GM23338 (cell line): ENCODE data around the gene TYW5.
"Not testable (repeated sequence)": the region's sequence is repeated elsewhere in the genome, so short reads cannot be mapped to it uniquely, and the experiment has no call there.

Experiments
- CREB1 ChIP-seq: fragments of 250-450 bp; sonication (Bioruptor Pico); IDR thresholded peaks from 2 replicates; pipeline ENCODE4 v1.5.0; 2020; ENCODE audit warnings: low read depth, mild to moderate bottlenecking, moderate library complexity
- CTCF ChIP-seq, 2 experiments: fragments of 200-600 bp in 1 of 2; sonication (generic) in 1 of 2; conservative IDR thresholded peaks; 2 replicates each; pipeline versions ENCODE4 v1.5.1 to v1.6.1; 2016 to 2017; ENCODE audit warnings: antibody characterized with exemption in 2 of 2, low read depth in 2 of 2, mild to moderate bottlenecking in 2 of 2, moderate library complexity in 1 of 2
- ETS1 ChIP-seq: IDR thresholded peaks from 2 replicates; pipeline ENCODE4 v1.6.1; 2016; ENCODE audit warnings: antibody characterized with exemption
- EZH2 ChIP-seq: fragments of 200-600 bp; sonication (generic); IDR thresholded peaks from one replicate; pipeline ENCODE4 v1.8.0; 2017; ENCODE audit warnings: antibody characterized with exemption, mild to moderate bottlenecking, low read depth; ENCODE audit not compliant: unreplicated experiment
- EZH2phosphoT487 ChIP-seq: fragments of 200-600 bp; sonication (generic); IDR thresholded peaks from one replicate; pipeline ENCODE4 v1.8.1; 2018; ENCODE audit warnings: antibody characterized with exemption; ENCODE audit not compliant: unreplicated experiment
- JUNB ChIP-seq: IDR thresholded peaks from one replicate; pipeline ENCODE4 v1.6.1; 2016; ENCODE audit warnings: antibody characterized with exemption; ENCODE audit not compliant: unreplicated experiment
- NANOG ChIP-seq: IDR thresholded peaks from 2 replicates; pipeline ENCODE4 v1.6.1; 2016; ENCODE audit warnings: antibody characterized with exemption, borderline replicate concordance
- POLR2AphosphoS5 ChIP-seq: IDR thresholded peaks from 2 replicates; pipeline ENCODE4 v1.6.1; 2016; ENCODE audit warnings: antibody characterized with exemption, low read depth
- STAT1 ChIP-seq: IDR thresholded peaks from one replicate; pipeline ENCODE4 v1.6.1; 2016; ENCODE audit warnings: antibody characterized with exemption; ENCODE audit not compliant: unreplicated experiment
- ZNF114 ChIP-seq: fragments of 250-450 bp; sonication (Bioruptor Pico); IDR thresholded peaks from 2 replicates; pipeline ENCODE4 v1.5.0; 2020; ENCODE audit warnings: mild to moderate bottlenecking, moderate library complexity
- ZNF331 ChIP-seq: fragments of 250-450 bp; sonication (Bioruptor Pico); IDR thresholded peaks from 2 replicates; pipeline ENCODE4 v1.5.0; 2020; ENCODE audit warnings: low read depth, mild to moderate bottlenecking, moderate library complexity
- TF ChIP-seq, protein P1 (sequence below): IDR thresholded peaks from one replicate; pipeline ENCODE4 v1.6.1; 2018; ENCODE audit warnings: antibody characterized with exemption; ENCODE audit not compliant: unreplicated experiment
- TF ChIP-seq, protein P2 (sequence below): fragments of 250-450 bp; sonication (Bioruptor Pico); IDR thresholded peaks from 2 replicates; pipeline ENCODE4 v1.5.0; 2020; ENCODE audit warnings: mild to moderate bottlenecking, moderate library complexity

DNA sequence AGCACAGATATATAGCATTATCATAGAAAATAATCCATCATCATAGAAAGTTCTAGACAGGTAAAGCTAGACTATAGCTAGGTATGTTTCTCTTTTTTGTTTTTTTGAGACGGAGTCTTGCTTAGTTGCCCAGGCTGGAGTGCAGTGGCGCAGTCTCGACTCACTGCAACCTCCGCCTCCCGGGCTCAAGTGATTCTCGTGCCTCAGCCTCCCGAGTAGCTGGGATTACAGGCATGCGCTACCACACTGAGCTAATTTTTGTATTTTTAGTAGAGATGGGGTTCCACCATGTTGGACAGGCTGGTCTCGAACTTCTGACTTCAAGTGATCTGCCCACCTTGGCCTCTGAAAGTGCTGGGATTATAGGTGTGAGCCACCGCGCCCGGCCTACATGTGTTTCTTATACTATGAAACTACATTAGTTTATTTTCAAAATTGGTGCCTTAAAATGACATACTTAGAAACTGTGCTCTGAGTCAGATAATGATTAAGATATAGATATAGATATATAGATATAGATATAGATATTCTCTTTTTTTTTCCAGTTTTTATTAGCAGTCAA lies 42.7 kb downstream of the TYW5 start:
- not testable (repeated sequence) for TF ChIP-seq CTCF (conservative IDR thresholded peaks at IDR 0.05; ENCODE audit: low read depth in 2 of 2); EZH2phosphoT487; POLR2AphosphoS5; EZH2; CREB1 (CRISPR knock-in tag); NANOG; STAT1; JUNB; ZNF114 (CRISPR knock-in tag); ZNF331 (CRISPR knock-in tag); ETS1
- TF ChIP-seq, protein P1, sequence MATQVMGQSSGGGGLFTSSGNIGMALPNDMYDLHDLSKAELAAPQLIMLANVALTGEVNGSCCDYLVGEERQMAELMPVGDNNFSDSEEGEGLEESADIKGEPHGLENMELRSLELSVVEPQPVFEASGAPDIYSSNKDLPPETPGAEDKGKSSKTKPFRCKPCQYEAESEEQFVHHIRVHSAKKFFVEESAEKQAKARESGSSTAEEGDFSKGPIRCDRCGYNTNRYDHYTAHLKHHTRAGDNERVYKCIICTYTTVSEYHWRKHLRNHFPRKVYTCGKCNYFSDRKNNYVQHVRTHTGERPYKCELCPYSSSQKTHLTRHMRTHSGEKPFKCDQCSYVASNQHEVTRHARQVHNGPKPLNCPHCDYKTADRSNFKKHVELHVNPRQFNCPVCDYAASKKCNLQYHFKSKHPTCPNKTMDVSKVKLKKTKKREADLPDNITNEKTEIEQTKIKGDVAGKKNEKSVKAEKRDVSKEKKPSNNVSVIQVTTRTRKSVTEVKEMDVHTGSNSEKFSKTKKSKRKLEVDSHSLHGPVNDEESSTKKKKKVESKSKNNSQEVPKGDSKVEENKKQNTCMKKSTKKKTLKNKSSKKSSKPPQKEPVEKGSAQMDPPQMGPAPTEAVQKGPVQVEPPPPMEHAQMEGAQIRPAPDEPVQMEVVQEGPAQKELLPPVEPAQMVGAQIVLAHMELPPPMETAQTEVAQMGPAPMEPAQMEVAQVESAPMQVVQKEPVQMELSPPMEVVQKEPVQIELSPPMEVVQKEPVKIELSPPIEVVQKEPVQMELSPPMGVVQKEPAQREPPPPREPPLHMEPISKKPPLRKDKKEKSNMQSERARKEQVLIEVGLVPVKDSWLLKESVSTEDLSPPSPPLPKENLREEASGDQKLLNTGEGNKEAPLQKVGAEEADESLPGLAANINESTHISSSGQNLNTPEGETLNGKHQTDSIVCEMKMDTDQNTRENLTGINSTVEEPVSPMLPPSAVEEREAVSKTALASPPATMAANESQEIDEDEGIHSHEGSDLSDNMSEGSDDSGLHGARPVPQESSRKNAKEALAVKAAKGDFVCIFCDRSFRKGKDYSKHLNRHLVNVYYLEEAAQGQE, result not testable (repeated sequence)
- TF ChIP-seq, protein P2, sequence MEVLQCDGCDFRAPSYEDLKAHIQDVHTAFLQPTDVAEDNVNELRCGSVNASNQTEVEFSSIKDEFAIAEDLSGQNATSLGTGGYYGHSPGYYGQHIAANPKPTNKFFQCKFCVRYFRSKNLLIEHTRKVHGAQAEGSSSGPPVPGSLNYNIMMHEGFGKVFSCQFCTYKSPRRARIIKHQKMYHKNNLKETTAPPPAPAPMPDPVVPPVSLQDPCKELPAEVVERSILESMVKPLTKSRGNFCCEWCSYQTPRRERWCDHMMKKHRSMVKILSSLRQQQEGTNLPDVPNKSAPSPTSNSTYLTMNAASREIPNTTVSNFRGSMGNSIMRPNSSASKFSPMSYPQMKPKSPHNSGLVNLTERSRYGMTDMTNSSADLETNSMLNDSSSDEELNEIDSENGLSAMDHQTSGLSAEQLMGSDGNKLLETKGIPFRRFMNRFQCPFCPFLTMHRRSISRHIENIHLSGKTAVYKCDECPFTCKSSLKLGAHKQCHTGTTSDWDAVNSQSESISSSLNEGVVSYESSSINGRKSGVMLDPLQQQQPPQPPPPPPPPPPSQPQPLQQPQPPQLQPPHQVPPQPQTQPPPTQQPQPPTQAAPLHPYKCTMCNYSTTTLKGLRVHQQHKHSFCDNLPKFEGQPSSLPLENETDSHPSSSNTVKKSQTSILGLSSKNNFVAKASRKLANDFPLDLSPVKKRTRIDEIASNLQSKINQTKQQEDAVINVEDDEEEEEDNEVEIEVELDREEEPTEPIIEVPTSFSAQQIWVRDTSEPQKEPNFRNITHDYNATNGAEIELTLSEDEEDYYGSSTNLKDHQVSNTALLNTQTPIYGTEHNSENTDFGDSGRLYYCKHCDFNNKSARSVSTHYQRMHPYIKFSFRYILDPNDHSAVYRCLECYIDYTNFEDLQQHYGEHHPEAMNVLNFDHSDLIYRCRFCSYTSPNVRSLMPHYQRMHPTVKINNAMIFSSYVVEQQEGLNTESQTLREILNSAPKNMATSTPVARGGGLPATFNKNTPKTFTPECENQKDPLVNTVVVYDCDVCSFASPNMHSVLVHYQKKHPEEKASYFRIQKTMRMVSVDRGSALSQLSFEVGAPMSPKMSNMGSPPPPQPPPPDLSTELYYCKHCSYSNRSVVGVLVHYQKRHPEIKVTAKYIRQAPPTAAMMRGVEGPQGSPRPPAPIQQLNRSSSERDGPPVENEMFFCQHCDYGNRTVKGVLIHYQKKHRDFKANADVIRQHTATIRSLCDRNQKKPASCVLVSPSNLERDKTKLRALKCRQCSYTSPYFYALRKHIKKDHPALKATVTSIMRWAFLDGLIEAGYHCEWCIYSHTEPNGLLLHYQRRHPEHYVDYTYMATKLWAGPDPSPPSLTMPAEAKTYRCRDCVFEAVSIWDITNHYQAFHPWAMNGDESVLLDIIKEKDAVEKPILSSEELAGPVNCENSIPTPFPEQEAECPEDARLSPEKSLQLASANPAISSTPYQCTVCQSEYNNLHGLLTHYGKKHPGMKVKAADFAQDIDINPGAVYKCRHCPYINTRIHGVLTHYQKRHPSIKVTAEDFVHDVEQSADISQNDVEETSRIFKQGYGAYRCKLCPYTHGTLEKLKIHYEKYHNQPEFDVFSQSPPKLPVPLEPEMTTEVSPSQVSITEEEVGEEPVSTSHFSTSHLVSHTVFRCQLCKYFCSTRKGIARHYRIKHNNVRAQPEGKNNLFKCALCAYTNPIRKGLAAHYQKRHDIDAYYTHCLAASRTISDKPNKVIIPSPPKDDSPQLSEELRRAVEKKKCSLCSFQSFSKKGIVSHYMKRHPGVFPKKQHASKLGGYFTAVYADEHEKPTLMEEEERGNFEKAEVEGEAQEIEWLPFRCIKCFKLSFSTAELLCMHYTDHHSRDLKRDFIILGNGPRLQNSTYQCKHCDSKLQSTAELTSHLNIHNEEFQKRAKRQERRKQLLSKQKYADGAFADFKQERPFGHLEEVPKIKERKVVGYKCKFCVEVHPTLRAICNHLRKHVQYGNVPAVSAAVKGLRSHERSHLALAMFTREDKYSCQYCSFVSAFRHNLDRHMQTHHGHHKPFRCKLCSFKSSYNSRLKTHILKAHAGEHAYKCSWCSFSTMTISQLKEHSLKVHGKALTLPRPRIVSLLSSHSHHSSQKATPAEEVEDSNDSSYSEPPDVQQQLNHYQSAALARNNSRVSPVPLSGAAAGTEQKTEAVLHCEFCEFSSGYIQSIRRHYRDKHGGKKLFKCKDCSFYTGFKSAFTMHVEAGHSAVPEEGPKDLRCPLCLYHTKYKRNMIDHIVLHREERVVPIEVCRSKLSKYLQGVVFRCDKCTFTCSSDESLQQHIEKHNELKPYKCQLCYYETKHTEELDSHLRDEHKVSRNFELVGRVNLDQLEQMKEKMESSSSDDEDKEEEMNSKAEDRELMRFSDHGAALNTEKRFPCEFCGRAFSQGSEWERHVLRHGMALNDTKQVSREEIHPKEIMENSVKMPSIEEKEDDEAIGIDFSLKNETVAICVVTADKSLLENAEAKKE, result not testable (repeated sequence)
